Measurements from ENCODE around the gene PANK4.
A peak's percentile ranks its signal among the peaks of the same experiment; 100 is the strongest.

PANK4 gene

GRCh38 chr1:2494323-2494693 lies 32.1 kb downstream of the PANK4 start:
- no peak for DNase-seq

GRCh38 chr1:2493691-2494322 lies 32.6 kb downstream of the PANK4 start:
- no peak for DNase-seq

- no peak for DNase-seq
Measured at GRCh38 chr1:2493218-2493617, 33.2 kb downstream of the PANK4 start.

GRCh38 chr1:2492091-2492490 lies 34.3 kb downstream of the PANK4 start:
- DNase-seq, result no peak

- no peak for DNase-seq
Measured at GRCh38 chr1:2489615-2490014, 36.8 kb downstream of the PANK4 start.

GRCh38 chr1:2488688-2489087 lies 37.7 kb downstream of the PANK4 start:
- DNase-seq, result no peak

- no peak for DNase-seq
Measured at GRCh38 chr1:2486558-2486957, 39.8 kb downstream of the PANK4 start.

- no peak for DNase-seq
Measured at GRCh38 chr1:2486041-2486440, 40.4 kb downstream of the PANK4 start.

- no peak for DNase-seq
Measured at GRCh38 chr1:2483970-2484369, 42.4 kb downstream of the PANK4 start.

GRCh38 chr1:2483026-2483425 lies 43.4 kb downstream of the PANK4 start:
- no peak for DNase-seq

GRCh38 chr1:2482588-2482987 lies 43.8 kb downstream of the PANK4 start:
- no peak for DNase-seq

- DNase-seq, result peak; percentile 98
Measured at GRCh38 chr1:2481885-2482284, 44.5 kb downstream of the PANK4 start.

GRCh38 chr1:2480986-2481364 lies 45.4 kb downstream of the PANK4 start:
- peak; percentile 90 for DNase-seq

- DNase-seq, result peak; percentile 48
Measured at GRCh38 chr1:2480236-2480985, 46.0 kb downstream of the PANK4 start.

GRCh38 chr1:2479618-2480017 lies 46.8 kb downstream of the PANK4 start:
- no peak for DNase-seq

- DNase-seq, result no peak
Measured at GRCh38 chr1:2479186-2479585, 47.2 kb downstream of the PANK4 start.

GRCh38 chr1:2477791-2478499 lies 48.5 kb downstream of the PANK4 start:
- DNase-seq, result no peak

- DNase-seq, result no peak
Measured at GRCh38 chr1:2477309-2477708, 49.1 kb downstream of the PANK4 start.

GRCh38 chr1:2476061-2476999 lies 50.1 kb downstream of the PANK4 start, which contains the start of gene PLCH2:
Gene PLCH2 (plus strand): TSS chr1:2476289. CDS start chr1:2476589, 300 bp downstream.
- no peak for DNase-seq

- no peak for DNase-seq
Measured at GRCh38 chr1:2475571-2475970, 50.8 kb downstream of the PANK4 start.

GRCh38 chr1:2474933-2475371 lies 51.4 kb downstream of the PANK4 start:
- DNase-seq, result no peak

- DNase-seq, result no peak
Measured at GRCh38 chr1:2474104-2474844, 52.1 kb downstream of the PANK4 start.
